Hypothalamus (tissue), 51 donors: Measurements from ENCODE around the gene PRDM10.
A peak's percentile ranks its signal among the peaks of the same experiment; 100 is the strongest.

Experiments
- DNase-seq, 51 donors: peaks; one replicate each; lab custom pipeline; 2025; lab: John Stamatoyannopoulos, UW

Gene PRDM10

GRCh38 chr11:130008326-130008725, 5.7 kb upstream of the PRDM10 start:
- no peak for DNase-seq

GRCh38 chr11:130006929-130007328, 4.3 kb upstream of the PRDM10 start:
- DNase-seq, result no peak

GRCh38 chr11:130003717-130004001, 1.0 kb upstream of the PRDM10 start:
- peak in 1 of 51 donors; percentile 56 for DNase-seq

DNA sequence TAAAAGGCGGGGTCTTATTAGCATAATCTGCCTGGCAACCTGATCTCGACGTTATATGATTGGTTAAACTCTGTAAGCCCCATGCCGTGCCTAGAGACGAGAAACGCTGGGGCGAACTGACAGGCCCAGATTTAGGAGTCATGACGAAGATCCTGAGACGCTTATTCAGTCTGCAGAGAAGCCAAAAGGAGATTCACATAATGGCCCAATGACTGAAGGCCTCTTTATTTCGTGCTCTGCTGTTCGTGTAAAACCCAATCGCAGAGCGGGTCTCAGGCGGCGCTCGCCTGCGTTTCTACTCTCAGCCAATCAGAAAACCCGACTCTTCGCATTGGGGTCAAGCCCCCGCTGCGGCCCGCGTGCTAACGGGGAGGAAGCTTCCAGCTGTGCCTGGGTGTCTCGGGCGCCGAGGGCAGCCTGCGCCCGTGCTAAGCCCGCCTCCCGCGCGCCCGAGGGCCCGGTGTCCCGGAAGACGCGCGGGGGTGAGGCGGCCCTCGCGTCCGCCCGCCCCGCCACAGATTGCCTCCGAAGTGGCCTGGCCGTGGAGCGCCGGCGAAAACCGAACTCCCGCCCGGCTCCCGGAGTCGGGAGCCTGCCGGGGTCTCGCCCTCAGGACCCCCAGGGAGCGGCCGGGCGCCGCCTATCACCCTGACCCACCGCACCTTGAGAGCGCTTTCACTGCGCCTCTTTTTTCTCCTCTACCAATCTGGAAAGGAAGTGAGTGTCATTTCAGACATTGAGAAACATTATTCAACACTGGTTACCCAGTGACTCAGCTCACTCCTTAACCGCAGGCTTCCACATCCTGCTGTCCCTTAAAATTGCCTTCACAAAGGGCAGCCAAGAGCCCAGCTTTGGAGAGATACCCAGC, 446 bp upstream of the PRDM10 start:
- peak; percentile 69 to 100 (median 94) for DNase-seq

GRCh38 chr11:130001461-130002351, 929 bp downstream of the PRDM10 start:
- peak in 31 of 51 donors; percentile 12 to 80 (median 45) for DNase-seq

- peak in 1 of 51 donors; percentile 1 for DNase-seq
Measured at GRCh38 chr11:130000552-130001176, 2.0 kb downstream of the PRDM10 start.

- DNase-seq, result no peak
Measured at GRCh38 chr11:129999407-129999806, 3.2 kb downstream of the PRDM10 start.

DNA sequence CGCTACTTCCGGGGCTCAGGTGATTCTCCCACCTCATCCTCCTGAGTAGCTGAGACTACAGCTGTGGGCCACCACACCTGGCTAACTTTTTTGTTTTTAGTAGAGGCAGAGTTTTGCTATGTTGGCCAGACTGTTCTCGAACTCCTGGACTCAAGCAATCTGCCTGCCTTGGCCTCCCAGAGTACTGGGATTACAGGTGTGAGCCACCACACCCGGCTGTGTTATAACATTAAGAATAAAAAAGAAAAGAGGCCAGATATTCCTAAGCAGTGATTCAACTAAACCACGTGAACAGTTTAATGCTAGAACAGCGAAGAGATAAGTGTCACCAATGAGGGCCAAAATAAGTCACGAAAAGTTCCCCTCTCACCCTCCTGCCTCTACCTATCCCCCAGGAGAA, 3.7 kb downstream of the PRDM10 start:
- no peak for DNase-seq

DNA sequence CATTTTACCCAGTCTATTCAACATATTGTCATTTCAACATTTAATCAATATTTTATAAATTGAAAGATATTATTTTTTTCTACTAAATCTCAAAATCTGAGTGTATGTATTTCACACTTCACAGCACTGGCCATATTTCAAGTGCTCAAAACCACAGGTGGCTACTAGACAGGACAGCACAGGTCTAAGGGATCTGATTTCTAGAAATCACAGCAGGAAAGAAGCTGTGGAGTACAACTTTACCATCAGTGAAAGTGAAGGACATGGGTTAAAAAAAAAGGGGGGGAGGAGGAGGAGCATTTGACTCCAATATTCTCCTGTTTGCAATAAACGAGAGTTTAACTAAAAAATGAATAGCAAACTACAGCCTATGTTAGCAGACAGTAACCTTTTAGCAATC, 4.5 kb downstream of the PRDM10 start:
- no peak for DNase-seq

- no peak for DNase-seq
Measured at GRCh38 chr11:129997513-129997912, 5.1 kb downstream of the PRDM10 start.

DNA sequence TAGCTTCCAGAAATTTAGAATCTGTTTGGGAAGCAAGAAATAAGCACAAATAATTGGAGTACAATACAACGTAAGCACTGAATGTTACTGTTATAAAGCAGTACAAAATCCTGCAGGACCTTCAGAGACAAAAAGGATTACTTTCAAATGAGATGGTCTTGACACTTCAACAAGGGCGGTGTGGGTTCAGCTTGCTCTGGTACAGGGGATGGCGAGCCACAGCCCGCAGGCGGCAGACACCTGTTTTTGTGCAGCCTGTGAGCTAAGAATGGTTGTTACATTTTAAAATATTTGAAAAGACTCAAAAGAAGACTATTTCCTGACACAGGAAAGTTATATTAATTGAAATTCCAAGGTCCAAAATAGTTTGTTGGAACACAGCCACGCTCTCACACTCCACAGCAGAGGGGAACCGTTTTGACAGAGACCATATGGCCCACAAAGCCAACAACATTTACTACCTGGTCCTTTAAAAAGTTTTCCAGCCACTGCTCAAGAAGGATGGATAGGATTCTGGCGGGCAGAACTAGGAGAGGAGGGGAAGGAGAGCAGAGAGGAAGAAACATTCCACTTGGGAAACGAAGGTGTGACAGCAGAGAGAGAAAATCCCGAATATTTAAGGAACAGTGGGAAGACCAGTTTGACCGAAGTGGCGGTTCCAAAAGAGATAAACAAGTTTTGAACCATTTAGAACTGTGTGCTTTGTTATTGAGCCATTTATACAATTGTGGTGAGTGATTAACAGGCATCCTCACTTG, 6.3 kb downstream of the PRDM10 start:
- no peak for DNase-seq

DNA sequence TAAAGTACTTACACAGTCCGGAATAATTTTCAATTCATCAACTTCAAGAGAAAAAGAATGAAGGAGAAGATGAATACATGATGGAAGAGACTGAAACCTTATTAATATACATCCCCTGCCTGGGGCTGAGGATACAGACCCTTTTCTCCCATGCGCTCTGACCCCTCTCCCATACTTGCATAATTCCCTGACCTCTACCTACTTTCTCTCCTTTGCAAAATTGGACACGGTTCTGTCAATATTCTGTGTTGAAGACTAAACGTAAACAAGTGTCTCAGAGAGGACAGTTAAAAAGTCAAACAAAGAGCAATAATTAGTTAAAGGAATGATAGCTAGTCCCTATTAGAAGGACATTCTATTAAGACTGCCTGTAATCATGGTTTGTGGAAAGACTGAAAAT, 7.5 kb downstream of the PRDM10 start:
- no peak for DNase-seq

DNA sequence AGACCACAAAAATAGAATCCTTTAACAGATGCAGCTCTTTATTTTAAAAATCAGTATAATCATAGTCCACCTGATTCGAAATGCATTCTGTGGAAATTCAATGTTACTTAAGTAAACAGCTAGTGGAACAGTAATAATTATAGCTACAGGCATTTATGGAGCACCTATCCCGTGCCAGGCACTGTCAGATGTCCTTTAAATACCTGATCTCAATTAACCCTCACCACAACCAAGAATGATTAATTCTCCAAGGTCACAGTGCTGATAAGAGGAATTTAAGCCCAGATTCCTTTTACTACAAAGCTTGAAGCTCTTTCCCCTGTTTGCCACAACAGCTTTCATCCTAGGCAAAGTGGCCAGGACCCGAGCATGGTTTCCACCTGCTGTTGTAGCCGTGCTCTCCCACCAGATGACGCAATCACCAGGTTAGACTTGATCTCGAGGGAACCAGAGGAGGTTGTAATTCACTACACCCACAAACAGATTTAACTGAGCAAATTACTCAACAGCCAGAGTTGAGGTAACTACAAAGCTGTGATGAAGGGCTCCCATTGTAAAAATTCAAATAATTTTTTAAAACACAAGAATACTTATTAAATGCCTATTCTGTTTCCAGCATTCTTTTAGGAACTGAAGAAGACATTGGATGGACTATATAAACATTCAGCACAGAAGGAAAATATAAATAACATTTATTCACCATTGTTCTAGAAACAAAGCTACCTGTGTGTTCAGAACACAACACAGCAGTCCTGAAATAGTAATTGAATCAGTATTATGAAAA, 10.3 kb downstream of the PRDM10 start:
- no peak for DNase-seq

DNA sequence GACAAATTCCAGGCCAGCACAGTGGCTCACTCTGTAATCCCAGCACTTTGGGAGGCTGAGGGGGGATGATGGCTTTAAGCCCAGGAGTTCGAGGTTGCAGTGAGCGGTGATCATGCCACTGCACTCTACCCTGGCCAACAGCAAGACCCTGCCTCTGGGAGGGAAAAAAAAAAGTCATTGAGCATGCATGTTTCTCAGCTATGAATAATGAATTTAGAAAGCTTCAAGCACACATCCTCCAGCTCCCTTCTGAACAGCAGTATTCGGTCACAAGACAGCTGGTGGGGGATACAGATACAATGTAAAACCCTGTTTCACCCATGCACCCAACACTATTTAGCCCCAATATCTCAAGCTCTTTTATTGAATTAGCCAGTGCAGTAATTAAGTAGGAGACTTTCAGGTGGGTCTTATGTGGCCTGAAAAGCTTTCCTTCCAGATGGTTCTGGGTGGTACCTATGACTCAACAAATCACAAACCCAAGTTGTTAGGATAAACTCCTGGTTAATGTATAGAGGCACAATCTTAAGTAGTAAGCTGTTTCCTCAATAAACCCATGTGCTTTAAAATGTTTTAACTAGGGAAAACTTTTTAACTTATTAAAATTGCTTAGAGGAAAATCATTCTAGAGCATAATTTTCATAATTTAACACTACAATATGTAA, 13.4 kb downstream of the PRDM10 start:
- DNase-seq, result no peak

DNA sequence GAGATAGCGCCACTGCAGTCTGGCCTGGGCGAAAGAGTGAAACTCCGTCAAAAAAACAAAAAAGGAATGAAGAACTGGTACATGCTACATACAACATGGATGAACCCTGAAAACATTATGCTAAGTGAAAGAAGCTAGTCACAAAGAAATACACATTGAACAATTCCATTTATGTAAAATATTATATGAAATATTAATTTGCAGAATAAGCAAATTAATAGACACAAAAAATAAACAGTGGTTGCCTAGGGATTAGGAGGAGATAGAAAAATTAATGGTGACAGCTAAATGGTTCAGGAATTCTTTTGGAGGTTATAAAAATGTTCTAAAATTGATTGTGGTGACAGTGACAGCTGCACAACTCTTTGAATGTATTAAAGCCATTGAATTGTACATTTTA, 14.7 kb downstream of the PRDM10 start:
- no peak for DNase-seq

GRCh38 chr11:129985823-129986222, 16.8 kb downstream of the PRDM10 start:
- no peak for DNase-seq

DNA sequence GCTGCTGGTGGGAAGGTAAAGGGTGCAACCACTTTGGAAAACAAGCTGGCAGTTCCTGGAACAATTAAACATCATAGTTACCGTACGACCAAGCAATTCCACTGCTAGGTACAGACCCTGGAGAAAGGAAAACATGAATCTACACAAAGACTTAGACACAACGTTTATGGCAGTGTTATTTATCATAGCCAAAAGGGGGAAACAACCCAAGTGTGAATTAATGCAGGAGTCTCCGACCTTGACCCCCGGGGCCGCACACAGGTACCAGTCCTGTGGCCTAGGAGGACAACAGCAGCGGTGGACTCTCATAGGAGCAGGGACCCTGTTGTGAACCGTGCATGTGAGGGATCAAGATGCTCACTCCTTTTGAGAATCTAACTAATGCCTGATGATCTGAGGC, 22.5 kb downstream of the PRDM10 start:
- no peak for DNase-seq

GRCh38 chr11:129979046-129979605, 23.5 kb downstream of the PRDM10 start:
- no peak for DNase-seq

DNA sequence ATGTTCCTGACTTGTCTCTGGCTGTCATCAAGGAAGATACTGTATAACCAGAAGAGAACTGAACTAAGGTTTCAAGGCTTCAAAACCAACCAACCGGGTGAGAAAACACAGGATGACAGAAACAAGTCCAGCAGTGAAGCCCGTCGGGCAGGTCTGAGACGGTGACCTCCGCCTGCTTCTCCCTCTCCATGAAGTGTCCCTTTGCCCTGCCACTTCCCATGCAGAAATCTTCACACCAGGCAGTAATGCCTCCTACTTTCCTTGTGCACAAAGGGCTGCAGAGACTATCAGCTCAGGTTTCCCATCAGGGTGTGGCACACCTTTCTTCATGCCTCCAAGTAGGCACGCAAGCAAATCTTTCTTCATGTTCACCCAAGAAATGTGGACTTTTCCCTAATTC, 24.2 kb downstream of the PRDM10 start:
- no peak for DNase-seq
